K562 (cell line): ENCODE data around the gene DCHS2. TPM values are rescaled to one million over a fixed set of nuclear protein-coding genes. Genes with fewer than 3 reads are reported as not detected.
A peak's percentile ranks its signal among the peaks of the same experiment; 100 is the strongest.

Experiments used
- CREBBP ChIP-seq: IDR thresholded peaks from one replicate; pipeline ENCODE4 v1.6.1; 2012; ENCODE audit warnings: low read depth, mild to moderate bottlenecking, control low read depth, inconsistent platforms, low read length
- CTBP1 ChIP-seq: fragments of 450-650 bp; IDR thresholded peaks from 2 replicates; pipeline ENCODE4 v1.6.1; 2016; ENCODE audit warnings: borderline replicate concordance
- ERF ChIP-seq: fragments of 450-650 bp; formaldehyde crosslinking; IDR thresholded peaks from 2 replicates; pipeline ENCODE4 v1.4.0; 2020; ENCODE audit warnings: mild to moderate bottlenecking, mixed read lengths
- FOXM1 ChIP-seq, 2 experiments: fragments of 450-650 bp in 1 of 2; sonication (generic) in 1 of 2; formaldehyde crosslinking in 1 of 2; IDR thresholded peaks; 2 replicates each; pipeline versions ENCODE4 v1.6.1 to v1.9.0; 2017 to 2022; ENCODE audit warnings: low read depth in 2 of 2, mild to moderate bottlenecking in 2 of 2, missing genetic modification reagents in 1 of 2, moderate library complexity in 1 of 2
- HMBOX1 ChIP-seq: sonication (generic); IDR thresholded peaks from 2 replicates; pipeline ENCODE4 v1.6.1; 2016
- KDM1A ChIP-seq, 2 experiments: fragments of 450-650 bp; IDR thresholded peaks; 2 replicates each; pipeline ENCODE4 v1.6.1; 2016; ENCODE audit warnings: mild to moderate bottlenecking in 2 of 2
- NCOA2 ChIP-seq, 2 experiments: fragments of 450-650 bp; IDR thresholded peaks; 2 replicates each; pipeline ENCODE4 v1.6.1; 2018; ENCODE audit warnings: mild to moderate bottlenecking in 2 of 2, moderate library complexity in 1 of 2; ENCODE audit not compliant: partially characterized antibody in 2 of 2
- NR2C1 ChIP-seq, 2 experiments: fragments of 450-650 bp; IDR thresholded peaks; 2 replicates each; pipeline ENCODE4 v1.6.1; 2017; ENCODE audit warnings: mild to moderate bottlenecking in 2 of 2, antibody characterized with exemption in 1 of 2, inconsistent platforms in 1 of 2, missing compliant biosample characterization in 1 of 2, missing genetic modification characterization in 1 of 2
- TAF9B ChIP-seq: fragments of 450-650 bp; IDR thresholded peaks from 2 replicates; pipeline ENCODE4 v1.6.1; 2018; ENCODE audit warnings: mild to moderate bottlenecking; ENCODE audit not compliant: partially characterized antibody
- TAL1 ChIP-seq: fragments of 450-650 bp; IDR thresholded peaks from 2 replicates; pipeline ENCODE4 v1.6.1; 2016; ENCODE audit warnings: mild to moderate bottlenecking
- ZBTB40 ChIP-seq, 2 experiments: fragments of 450-650 bp in 1 of 2; sonication (generic) in 1 of 2; formaldehyde crosslinking in 1 of 2; IDR thresholded peaks; 2 replicates each; pipeline versions ENCODE4 v1.7.1 to v1.9.0; 2016 to 2022; ENCODE audit warnings: inconsistent platforms in 1 of 2, mild to moderate bottlenecking in 1 of 2, missing genetic modification reagents in 1 of 2
- ZEB2 ChIP-seq: fragments of 450-650 bp; IDR thresholded peaks from 2 replicates; pipeline ENCODE4 v1.6.1; 2016
- ZNF316 ChIP-seq: fragments of 450-650 bp; IDR thresholded peaks from 2 replicates; pipeline ENCODE4 v1.6.1; 2016
- ZNF584 ChIP-seq: fragments of 200-800 bp; sonication (Bioruptor generic); IDR thresholded peaks from 2 replicates; pipeline ENCODE4 v1.6.1; 2016; ENCODE audit warnings: low read depth, mild to moderate bottlenecking, missing genetic modification characterization, missing compliant biosample characterization
- ZNF79 ChIP-seq: fragments of 250-450 bp; sonication (Bioruptor Pico); IDR thresholded peaks from 2 replicates; pipeline ENCODE4 v1.4.0; 2020; ENCODE audit warnings: low read depth, mild to moderate bottlenecking, moderate library complexity
- polyA plus RNA-seq, 8 experiments: library from polyadenylated mRNA; depleted of rRNA in 4 of 8; stranded (reverse) in 5 of 8; unstranded in 3 of 8; fragments of >200 nt; fragmentation: Nextera tagmentation in 2 of 8; fragmentation: Illumina TruSeq in 1 of 8; extraction: Ambion mirVana in 2 of 8; extraction: Trizol in 1 of 8; gene quantifications; 2 replicates each; pipeline versions ENCODE4 v1.2.1 to v1.2.3, GENCODE V29; 2011 to 2014; ENCODE audit warnings: inconsistent platforms in 1 of 8, missing spikeins in 1 of 8
- total RNA-seq, 7 experiments: library from RNA; depleted of rRNA in 6 of 7; stranded (reverse); fragments of >200 nt in 6 of 7; fragmentation: Illumina TruSeq in 2 of 7; extraction: Trizol in 2 of 7; gene quantifications; 2 replicates each; pipeline versions ENCODE4 v1.2.1 to v1.2.3, GENCODE V29; 2011 to 2021; ENCODE audit warnings: low replicate concordance in 1 of 7
- TF ChIP-seq, protein P1 (sequence below): fragments of 250-450 bp; sonication (Bioruptor Pico); IDR thresholded peaks from 2 replicates; pipeline ENCODE4 v1.9.0; 2021; ENCODE audit warnings: mild to moderate bottlenecking, inconsistent platforms

Gene DCHS2
- total and polyA plus RNA-seq, 9 of the 15 experiments (the other 6 are each of a cell fraction or from before 2014, with no cell fraction given) = 0.49 to 7.1 (median 5.3) TPM

- TF ChIP-seq ZBTB40 (IDR thresholded peaks at IDR 0.05) (no peak), ZBTB40 (CRISPR knock-in tag; IDR thresholded peaks at IDR 0.05) (no peak), CREBBP (no peak), ZNF316 (peak; percentile 20; the same call in 1 of the 2 replicates), ZNF79 (CRISPR knock-in tag) (no peak), FOXM1 (IDR thresholded peaks at IDR 0.05; ENCODE audit: low read depth) (peak; percentile 31; the same call in 1 of the 2 replicates), FOXM1 (CRISPR knock-in tag; IDR thresholded peaks at IDR 0.05; ENCODE audit: low read depth) (no peak), TAF9B (peak; percentile 26), NCOA2 (IDR thresholded peaks at IDR 0.05; ENCODE audit: partially characterized antibody in 2 of 2) (peak in 1 of 2 experiments; percentile 25), CTBP1 (0 out of 2 replicates have a peak, but pooled peaks have one; percentile 12), ZNF584 (CRISPR knock-in tag) (no peak), NR2C1 (IDR thresholded peaks at IDR 0.05) (no peak), NR2C1 (tag; IDR thresholded peaks at IDR 0.05) (0 out of 2 replicates have a peak, but pooled peaks have one; percentile 19), ZEB2 (peak; percentile 76; the same call in 1 of the 2 replicates), HMBOX1 (peak; percentile 89), KDM1A (IDR thresholded peaks at IDR 0.05) (peak; percentile 48 to 70; a peak in 3 of 4 replicates), TAL1 (peak; percentile 59), ERF (no peak)
- TF ChIP-seq, protein P1, sequence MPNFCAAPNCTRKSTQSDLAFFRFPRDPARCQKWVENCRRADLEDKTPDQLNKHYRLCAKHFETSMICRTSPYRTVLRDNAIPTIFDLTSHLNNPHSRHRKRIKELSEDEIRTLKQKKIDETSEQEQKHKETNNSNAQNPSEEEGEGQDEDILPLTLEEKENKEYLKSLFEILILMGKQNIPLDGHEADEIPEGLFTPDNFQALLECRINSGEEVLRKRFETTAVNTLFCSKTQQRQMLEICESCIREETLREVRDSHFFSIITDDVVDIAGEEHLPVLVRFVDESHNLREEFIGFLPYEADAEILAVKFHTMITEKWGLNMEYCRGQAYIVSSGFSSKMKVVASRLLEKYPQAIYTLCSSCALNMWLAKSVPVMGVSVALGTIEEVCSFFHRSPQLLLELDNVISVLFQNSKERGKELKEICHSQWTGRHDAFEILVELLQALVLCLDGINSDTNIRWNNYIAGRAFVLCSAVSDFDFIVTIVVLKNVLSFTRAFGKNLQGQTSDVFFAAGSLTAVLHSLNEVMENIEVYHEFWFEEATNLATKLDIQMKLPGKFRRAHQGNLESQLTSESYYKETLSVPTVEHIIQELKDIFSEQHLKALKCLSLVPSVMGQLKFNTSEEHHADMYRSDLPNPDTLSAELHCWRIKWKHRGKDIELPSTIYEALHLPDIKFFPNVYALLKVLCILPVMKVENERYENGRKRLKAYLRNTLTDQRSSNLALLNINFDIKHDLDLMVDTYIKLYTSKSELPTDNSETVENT = no peak
Measured at GRCh38 chr4:154441982-154442381, 49.6 kb downstream of the DCHS2 start (continued).
